Measurements from ENCODE around the gene AGTRAP. TPM values are rescaled to one million over a fixed set of nuclear protein-coding genes. Genes with fewer than 3 reads are reported as not detected.

The AGTRAP gene
- total and polyA plus RNA-seq, 2 of the 8 experiments (the other 6 are each of a cell fraction or from before 2014, with no cell fraction given): 69.7 to 192 TPM

DNA sequence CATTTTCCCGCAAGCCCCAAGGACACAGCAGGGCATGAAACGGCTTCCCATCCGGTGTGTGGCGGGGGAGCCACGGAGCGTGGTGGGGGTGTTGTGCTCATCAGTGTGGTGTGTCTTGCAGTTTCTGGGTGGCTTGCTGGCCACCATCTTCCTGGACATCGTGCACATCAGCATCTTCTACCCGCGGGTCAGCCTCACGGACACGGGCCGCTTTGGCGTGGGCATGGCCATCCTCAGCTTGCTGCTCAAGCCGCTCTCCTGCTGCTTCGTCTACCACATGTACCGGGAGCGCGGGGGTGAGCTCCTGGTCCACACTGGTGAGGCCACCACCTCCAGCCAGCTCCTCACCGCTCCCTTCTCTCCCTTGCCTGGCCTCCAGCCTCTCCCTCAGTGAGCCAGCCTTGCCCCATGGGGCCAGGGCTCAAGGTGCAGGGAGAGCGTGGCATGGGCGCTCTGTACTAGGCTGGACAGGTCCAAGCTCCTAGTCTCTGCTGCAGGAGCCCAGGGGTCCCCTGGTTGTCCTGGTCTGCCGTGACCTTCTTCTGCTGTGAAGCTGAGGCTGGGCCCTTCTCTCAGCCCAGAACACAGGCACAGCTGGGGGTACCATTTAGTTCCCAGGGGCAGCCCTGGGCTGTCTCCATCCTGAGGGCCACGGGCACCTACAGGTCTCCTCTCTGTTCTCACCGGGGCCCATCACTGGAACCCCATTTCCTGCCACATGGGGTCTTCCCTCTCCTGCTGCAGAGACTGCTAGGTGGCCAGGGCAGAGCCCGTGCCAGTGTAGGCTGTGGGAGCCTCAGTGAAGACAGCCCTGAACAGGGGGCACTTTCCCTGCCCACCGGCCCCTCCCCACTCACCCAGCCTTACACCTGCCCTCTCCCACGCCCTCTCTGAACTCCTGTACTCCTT is 12.6 kb downstream of the AGTRAP start:
- Histone ChIP-seq H3K18ac (ENCODE audit: extremely low read depth, low read length) (no peak overlapping the region; the same call in 1 of the 2 replicates), H2BK15ac (ENCODE audit: low read length) (no peak overlapping the region), H4K5ac (ENCODE audit: insufficient read length, low read depth, low read length) (no peak overlapping the region), H2BK12ac (ENCODE audit: low read depth, low read length) (peak overlapping the region; percentile 60; the same call in 1 of the 2 replicates), H3K23me2 (ENCODE audit: low read depth, low read length) (no peaks in the 10 kb centered on the region; the same call in 1 of the 2 replicates), H3K56ac (replicated peaks; ENCODE audit: insufficient read length, low read depth, low read length) (no peak overlapping the region), H2BK20ac (ENCODE audit: low read length) (no peak overlapping the region), H3K14ac (ENCODE audit: insufficient read length) (no peak overlapping the region), H3K36me3 (ENCODE audit: control insufficient read depth in 2 of 4, insufficient read depth in 4 of 4, low read length in 3 of 4) (peaks cover 2 to 25% (median 11%) of the 10 kb centered on the region in 4 experiments; a peak in 6 of 8 replicates), H3K23ac (ENCODE audit: insufficient read length) (no peak overlapping the region), H4K8ac (ENCODE audit: extremely low read depth, insufficient read depth, low read length) (no peak overlapping the region), H2BK120ac (replicated peaks; ENCODE audit: low read depth, low read length) (no peak overlapping the region), H3K4me3 (ENCODE audit: extremely low read depth in 1 of 4, insufficient read depth in 2 of 4, low read depth in 3 of 4, low read length in 4 of 4) (no peak overlapping the region), H2AK5ac (ENCODE audit: low read depth, low read length) (no peak overlapping the region), H3K79me1 (ENCODE audit: low read depth, low read length) (no peaks in the 10 kb centered on the region), H3K4ac (replicated peaks; ENCODE audit: insufficient read length, low read depth, low read length) (no peak overlapping the region), H2AFZ (ENCODE audit: low read length) (no peak overlapping the region), H4K91ac (replicated peaks; ENCODE audit: insufficient read length, low read length) (no peak overlapping the region), H3K4me1 (replicated peaks in 1 of 4; ENCODE audit: control insufficient read depth in 3 of 4, insufficient read depth in 4 of 4, low read length in 3 of 4) (peaks cover 0 to 11% (median 3%) of the 10 kb centered on the region in 4 experiments; a peak in 4 of 7 replicates), H3K4me2 (ENCODE audit: insufficient read depth in 1 of 2, low read depth in 2 of 2, low read length in 2 of 2) (no peak overlapping the region), H3K9me3 (ENCODE audit: insufficient read depth in 2 of 2, low read depth in 1 of 2, low read length in 1 of 2) (no peaks in the 10 kb centered on the region), H4K20me1 (replicated peaks in 1 of 2; ENCODE audit: control insufficient read depth in 1 of 2, insufficient read depth in 2 of 2, low read length in 2 of 2) (peaks cover 0 to 6% of the 10 kb centered on the region in 2 experiments), H3K27ac (ENCODE audit: low read depth, low read length) (no peak overlapping the region), H2BK5ac (ENCODE audit: low read depth, low read length) (no peak overlapping the region), H3K27me3 (replicated peaks in 1 of 4; ENCODE audit: control insufficient read depth in 3 of 4, extremely low read depth in 1 of 4, insufficient read depth in 3 of 4, low read length in 3 of 4) (no peaks in the 10 kb centered on the region), H3K9ac (replicated peaks in 1 of 4; ENCODE audit: extremely low read depth in 1 of 4, low read depth in 3 of 4, low read length in 3 of 4) (no peak overlapping the region), H3K79me2 (ENCODE audit: control insufficient read depth in 1 of 2, insufficient read depth in 2 of 2, low read length in 2 of 2) (no peaks in the 10 kb centered on the region)
- 97% methylated on average over 24 of the region's 27 CpGs; no CpG with 5 or more reads in 1 of the 2 experiments for WGBS, 2 experiments (ENCODE audit: extremely low coverage in 1 of 2, insufficient coverage in 1 of 2, insufficient read length in 1 of 2, insufficient replicate concordance in 2 of 2, low coverage in 1 of 2, low lambda C conversion rate in 2 of 2, missing lambda C conversion rate in 1 of 2)
- ChIA-PET POLR2A (ENCODE audit: partially characterized antibody) (interaction anchor here (1.1 to 3.1 kb wide), 4 partner anchors 8 to 95 kb away, joined by 3 to 11 read pairs (median 4); partner anchors contain the start of gene FBXO2), CTCF (ENCODE audit: partially characterized antibody) (interaction anchor here (0.7 to 3.1 kb wide), 16 partner anchors 9 to 105 kb away, joined by 3 to 21 read pairs (median 4); partner anchors contain the start of genes AGTRAP and FBXO6)
- DNase-seq (ENCODE audit: low read depth in 1 of 2, low spot score in 2 of 2) (no peak), FAIRE-seq (no peak)
- no peak for TF ChIP-seq TEAD4 (IDR thresholded peaks at IDR 0.05; ENCODE audit: low read depth, low read length)
- no peak for TF ChIP-seq KDM5A (IDR thresholded peaks at IDR 0.05; ENCODE audit: low read length)
- no peak for TF ChIP-seq RNF2 (IDR thresholded peaks at IDR 0.05; ENCODE audit: borderline replicate concordance, low read depth, low read length, missing control alignments, poor library complexity, severe bottlenecking)
- no peak for TF ChIP-seq CBX5 (IDR thresholded peaks at IDR 0.05; ENCODE audit: low read depth, low read length)
- TF ChIP-seq, protein P1, sequence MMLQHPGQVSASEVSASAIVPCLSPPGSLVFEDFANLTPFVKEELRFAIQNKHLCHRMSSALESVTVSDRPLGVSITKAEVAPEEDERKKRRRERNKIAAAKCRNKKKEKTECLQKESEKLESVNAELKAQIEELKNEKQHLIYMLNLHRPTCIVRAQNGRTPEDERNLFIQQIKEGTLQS (IDR thresholded peaks at IDR 0.05; ENCODE audit: insufficient read depth, low read depth, low read length): no peak
- TF ChIP-seq BCL11A (IDR thresholded peaks at IDR 0.05; ENCODE audit: low read depth in 2 of 2, low read length in 2 of 2): no peak
- no peak for TF ChIP-seq HDAC2 (IDR thresholded peaks at IDR 0.05; ENCODE audit: borderline replicate concordance in 1 of 2, low read depth in 2 of 2, low read length in 2 of 2)
- TF ChIP-seq TBP (IDR thresholded peaks at IDR 0.05; ENCODE audit: low read depth, low read length): no peak
- no peak for TF ChIP-seq BACH1 (IDR thresholded peaks at IDR 0.05; ENCODE audit: low read length)

Data from H1 (cell line).